Measurements from ENCODE around the gene FAM193A.
A peak's percentile ranks its signal among the peaks of the same experiment; 100 is the strongest.

The FAM193A gene

DNA sequence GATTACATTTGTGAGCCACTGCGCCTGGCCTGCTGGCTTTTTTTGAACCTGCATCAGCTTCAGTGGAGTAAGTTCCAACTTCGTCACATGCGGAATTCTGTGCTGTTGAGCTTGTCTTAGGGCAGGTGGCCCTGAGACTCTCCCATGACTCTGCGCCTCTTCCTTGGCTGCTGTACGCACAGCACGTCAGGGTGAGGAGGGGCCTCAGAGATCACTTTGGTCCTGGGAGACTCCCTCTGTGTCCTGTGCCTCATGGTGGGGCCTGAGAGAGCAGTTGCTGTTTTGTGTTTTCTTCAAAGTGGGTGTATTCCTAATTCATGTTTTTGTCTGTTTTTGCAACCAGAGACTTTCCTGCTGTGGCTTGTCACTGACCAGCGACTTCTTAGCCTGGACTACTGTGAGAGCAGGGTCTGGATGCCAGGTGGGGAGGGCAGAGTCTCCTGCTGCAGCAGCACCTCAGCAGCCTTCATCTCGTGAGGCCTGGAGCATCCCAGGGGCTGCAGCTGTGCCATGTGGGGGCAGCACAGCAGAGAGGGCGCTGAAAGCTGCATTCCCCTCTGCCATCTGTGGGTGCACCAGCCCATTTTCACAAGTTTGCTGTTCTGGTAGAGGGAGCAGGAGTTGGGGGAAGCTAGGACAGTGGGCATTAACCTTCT lies 111.8 kb downstream of the FAM193A start:
- H4K5ac ChIP-seq (ENCODE audit: low read length), result no peak overlapping the region
- H3K23ac ChIP-seq (ENCODE audit: low read length), result no peak overlapping the region
- H3K4me1 ChIP-seq (ENCODE audit: control insufficient read depth, low read depth, low read length), result no peaks in the 10 kb centered on the region
- H3K56ac ChIP-seq (ENCODE audit: low read length), result no peak overlapping the region
- no peaks in the 10 kb centered on the region for H3K27me3 ChIP-seq (ENCODE audit: insufficient read depth, low read length, poor library complexity)
- DNase-seq, result no peak
- H3K79me2 ChIP-seq (ENCODE audit: control insufficient read depth, insufficient read depth, low read length), result no peaks in the 10 kb centered on the region
- no peak overlapping the region for H2BK5ac ChIP-seq (ENCODE audit: low read length)
- H3K9ac ChIP-seq (ENCODE audit: low read length), result no peak overlapping the region
- no peak overlapping the region for H3K18ac ChIP-seq (ENCODE audit: low read length)
- H2BK120ac ChIP-seq (ENCODE audit: low read depth, low read length), result no peak overlapping the region
- no peak overlapping the region for H3K4me2 ChIP-seq (ENCODE audit: low read length)
- no peak overlapping the region for H3K27ac ChIP-seq (ENCODE audit: low read depth, low read length)
- no peak overlapping the region for H2AK5ac ChIP-seq (ENCODE audit: low read length)
- H3K79me1 ChIP-seq (ENCODE audit: low read length), result peaks cover 4% of the 10 kb centered on the region
- peaks cover 23% of the 10 kb centered on the region for H3K36me3 ChIP-seq (ENCODE audit: control insufficient read depth, insufficient read depth, low read length)
- no peak overlapping the region for H3K4me3 ChIP-seq (ENCODE audit: low read length)
- no peak overlapping the region for H3K4ac ChIP-seq (ENCODE audit: low read depth, low read length)
- no peak overlapping the region for H4K8ac ChIP-seq (ENCODE audit: low read depth, low read length)
- no peak overlapping the region for H2BK15ac ChIP-seq (replicated peaks; ENCODE audit: low read depth)
- WGBS (ENCODE audit: extremely low coverage, insufficient coverage, low lambda C conversion rate), result no CpG with 5 or more reads among the region's 9 CpGs

DNA sequence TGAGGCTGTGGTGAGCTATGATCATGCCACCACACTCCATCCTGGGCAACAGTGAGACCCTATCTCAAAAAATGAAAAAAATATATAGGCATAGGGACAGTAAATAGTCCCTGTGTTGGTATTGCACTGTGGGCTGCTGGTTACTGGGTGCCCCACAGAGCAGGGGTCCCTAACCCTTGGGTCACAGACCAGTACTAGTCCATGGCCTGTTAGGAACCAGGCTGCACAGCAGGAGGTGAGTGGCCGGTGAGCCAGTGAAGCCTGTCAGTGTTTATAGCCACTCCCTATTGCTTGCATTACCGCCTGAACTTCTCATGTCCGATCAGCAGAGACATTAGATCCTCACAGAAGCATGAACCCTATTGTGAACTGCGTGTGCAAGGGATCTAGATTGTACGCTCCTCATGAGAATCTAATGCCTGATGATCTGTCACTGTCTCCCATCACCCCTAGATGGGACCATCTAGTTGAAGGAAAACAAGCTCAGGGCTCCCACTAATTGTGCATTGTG lies 113.2 kb downstream of the FAM193A start:
- H3K4me3 ChIP-seq (ENCODE audit: low read length), result no peak overlapping the region

DNA sequence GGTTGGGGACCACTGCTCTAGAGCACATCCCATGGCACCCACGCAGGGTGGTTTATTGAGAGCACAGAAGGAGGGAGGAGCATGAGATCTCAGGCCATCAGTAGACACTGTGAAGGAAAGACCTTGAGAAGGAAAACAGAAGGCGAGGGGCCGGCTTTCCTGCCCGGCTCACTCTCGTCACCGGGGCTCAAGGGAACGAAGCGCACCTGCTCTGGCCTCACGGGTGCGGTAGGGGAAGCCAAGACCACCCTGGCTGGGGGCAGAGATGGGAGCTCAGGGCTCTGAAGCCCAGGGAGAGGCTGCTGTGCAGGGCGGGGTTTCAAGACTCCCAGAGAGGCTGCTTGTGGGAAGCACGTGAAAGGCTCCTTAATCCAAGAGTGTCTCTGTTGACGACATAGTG lies 113.8 kb downstream of the FAM193A start:
- no peak for DNase-seq
- H3K27ac ChIP-seq (ENCODE audit: low read depth, low read length), result no peak overlapping the region
- H4K5ac ChIP-seq (ENCODE audit: low read length), result no peak overlapping the region
- no peaks in the 10 kb centered on the region for H3K79me2 ChIP-seq (ENCODE audit: control insufficient read depth, insufficient read depth, low read length)
- H3K27me3 ChIP-seq (ENCODE audit: insufficient read depth, low read length, poor library complexity), result no peaks in the 10 kb centered on the region
- H3K23ac ChIP-seq (ENCODE audit: low read length), result no peak overlapping the region
- H2BK120ac ChIP-seq (ENCODE audit: low read depth, low read length), result no peak overlapping the region
- H2AK5ac ChIP-seq (ENCODE audit: low read length), result no peak overlapping the region
- peaks cover 4% of the 10 kb centered on the region for H3K79me1 ChIP-seq (ENCODE audit: low read length)
- WGBS (ENCODE audit: extremely low coverage, insufficient coverage, low lambda C conversion rate), result no CpG with 5 or more reads among the region's 13 CpGs
- peaks cover 21% of the 10 kb centered on the region for H3K36me3 ChIP-seq (ENCODE audit: control insufficient read depth, insufficient read depth, low read length)
- no peak overlapping the region for H4K8ac ChIP-seq (ENCODE audit: low read depth, low read length)
- no peak overlapping the region for H3K4ac ChIP-seq (ENCODE audit: low read depth, low read length)
- no peak overlapping the region for H3K18ac ChIP-seq (ENCODE audit: low read length)
- no peaks in the 10 kb centered on the region for H3K4me1 ChIP-seq (ENCODE audit: control insufficient read depth, low read depth, low read length)
- H3K9ac ChIP-seq (ENCODE audit: low read length), result no peak overlapping the region
- H3K4me2 ChIP-seq (ENCODE audit: low read length), result no peak overlapping the region
- H2BK5ac ChIP-seq (ENCODE audit: low read length), result no peak overlapping the region
- H3K56ac ChIP-seq (ENCODE audit: low read length), result no peak overlapping the region
- H3K4me3 ChIP-seq (ENCODE audit: low read length), result no peak overlapping the region
- no peak overlapping the region for H2BK15ac ChIP-seq (replicated peaks; ENCODE audit: low read depth)

More for the DNA sequence above, 113.2 kb downstream of the FAM193A start:
- Histone ChIP-seq H3K4me2 (ENCODE audit: low read length) (no peak overlapping the region), H3K79me2 (ENCODE audit: control insufficient read depth, insufficient read depth, low read length) (no peaks in the 10 kb centered on the region), H3K23ac (ENCODE audit: low read length) (no peak overlapping the region), H3K9ac (ENCODE audit: low read length) (no peak overlapping the region), H2BK5ac (ENCODE audit: low read length) (no peak overlapping the region), H3K36me3 (ENCODE audit: control insufficient read depth, insufficient read depth, low read length) (peaks cover 21% of the 10 kb centered on the region), H3K79me1 (ENCODE audit: low read length) (peaks cover 4% of the 10 kb centered on the region), H2AK5ac (ENCODE audit: low read length) (no peak overlapping the region), H2BK15ac (replicated peaks; ENCODE audit: low read depth) (no peak overlapping the region), H4K8ac (ENCODE audit: low read depth, low read length) (no peak overlapping the region), H3K27me3 (ENCODE audit: insufficient read depth, low read length, poor library complexity) (no peaks in the 10 kb centered on the region), H3K27ac (ENCODE audit: low read depth, low read length) (no peak overlapping the region), H3K18ac (ENCODE audit: low read length) (no peak overlapping the region), H3K4me1 (ENCODE audit: control insufficient read depth, low read depth, low read length) (no peaks in the 10 kb centered on the region), H3K4ac (ENCODE audit: low read depth, low read length) (no peak overlapping the region), H4K5ac (ENCODE audit: low read length) (no peak overlapping the region), H3K56ac (ENCODE audit: low read length) (no peak overlapping the region), H2BK120ac (ENCODE audit: low read depth, low read length) (no peak overlapping the region)
- WGBS (ENCODE audit: extremely low coverage, insufficient coverage, low lambda C conversion rate), result no CpG with 5 or more reads among the region's 5 CpGs
- DNase-seq, result no peak

DNA sequence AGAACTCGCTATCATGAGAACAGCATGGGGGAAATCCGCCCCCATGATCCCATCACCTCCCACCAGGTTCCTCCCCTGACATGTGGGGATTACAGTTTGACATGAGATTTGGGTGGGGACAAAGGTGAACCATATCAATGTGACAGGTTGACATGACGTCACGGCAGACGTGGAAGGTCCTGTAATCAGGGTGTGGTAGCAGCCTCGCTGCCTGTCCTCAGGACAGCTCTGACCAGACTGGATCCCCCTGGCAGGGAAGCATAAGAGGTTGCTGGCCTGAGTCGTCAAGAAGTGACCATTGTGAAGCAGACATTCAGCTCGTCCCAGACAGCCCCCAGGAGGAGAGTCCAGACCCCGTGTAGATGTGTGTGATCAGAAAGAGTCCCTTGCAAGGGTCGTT lies 115.1 kb downstream of the FAM193A start:
- H3K9ac ChIP-seq (ENCODE audit: low read length), result no peak overlapping the region
- no peaks in the 10 kb centered on the region for H3K4me1 ChIP-seq (ENCODE audit: control insufficient read depth, low read depth, low read length)
- peaks cover 18% of the 10 kb centered on the region for H3K36me3 ChIP-seq (ENCODE audit: control insufficient read depth, insufficient read depth, low read length)
- H3K4me2 ChIP-seq (ENCODE audit: low read length), result no peak overlapping the region
- H3K27ac ChIP-seq (ENCODE audit: low read depth, low read length), result no peak overlapping the region
- H2AK5ac ChIP-seq (ENCODE audit: low read length), result no peak overlapping the region
- H3K18ac ChIP-seq (ENCODE audit: low read length), result no peak overlapping the region
- no peak overlapping the region for H2BK15ac ChIP-seq (replicated peaks; ENCODE audit: low read depth)
- no peak overlapping the region for H2BK5ac ChIP-seq (ENCODE audit: low read length)
- peaks cover 4% of the 10 kb centered on the region for H3K79me1 ChIP-seq (ENCODE audit: low read length)
- H4K5ac ChIP-seq (ENCODE audit: low read length), result no peak overlapping the region
- peak; percentile 13 for DNase-seq
- no peaks in the 10 kb centered on the region for H3K79me2 ChIP-seq (ENCODE audit: control insufficient read depth, insufficient read depth, low read length)
- H3K4ac ChIP-seq (ENCODE audit: low read depth, low read length), result no peak overlapping the region
- H4K8ac ChIP-seq (ENCODE audit: low read depth, low read length), result no peak overlapping the region
- H3K27me3 ChIP-seq (ENCODE audit: insufficient read depth, low read length, poor library complexity), result no peaks in the 10 kb centered on the region
- no peak overlapping the region for H3K56ac ChIP-seq (ENCODE audit: low read length)
- H3K23ac ChIP-seq (ENCODE audit: low read length), result no peak overlapping the region
- H2BK120ac ChIP-seq (ENCODE audit: low read depth, low read length), result no peak overlapping the region
- no CpG with 5 or more reads among the region's 10 CpGs for WGBS (ENCODE audit: extremely low coverage, insufficient coverage, low lambda C conversion rate)
- H3K4me3 ChIP-seq (ENCODE audit: low read length), result no peak overlapping the region

DNA sequence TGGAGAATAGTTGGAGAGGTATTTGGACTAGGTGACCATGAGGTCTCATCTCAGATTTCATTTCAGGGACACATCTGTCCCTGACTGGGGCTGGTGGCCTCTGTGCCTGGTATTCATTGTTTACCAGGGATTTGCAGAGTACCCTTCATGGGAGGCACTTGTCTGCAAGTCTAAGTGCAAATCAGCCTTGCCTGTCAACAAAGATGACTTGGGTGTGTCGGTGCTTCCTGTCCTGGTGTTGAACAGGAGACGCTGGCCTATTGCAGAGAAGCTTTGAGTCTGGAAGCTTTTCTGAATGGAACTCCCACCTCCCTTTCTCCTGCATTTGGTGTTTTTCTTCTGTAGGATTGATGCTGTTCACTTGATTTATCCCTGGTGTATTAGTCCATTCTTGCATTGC lies 115.6 kb downstream of the FAM193A start:
- no CpG with 5 or more reads among the region's 2 CpGs for WGBS (ENCODE audit: extremely low coverage, insufficient coverage, low lambda C conversion rate)
- Histone ChIP-seq H3K4me3 (ENCODE audit: low read length) (no peak overlapping the region), H3K4me1 (ENCODE audit: control insufficient read depth, low read depth, low read length) (no peaks in the 10 kb centered on the region), H3K36me3 (ENCODE audit: control insufficient read depth, insufficient read depth, low read length) (peaks cover 17% of the 10 kb centered on the region), H3K4ac (ENCODE audit: low read depth, low read length) (no peak overlapping the region), H4K8ac (ENCODE audit: low read depth, low read length) (no peak overlapping the region), H3K79me2 (ENCODE audit: control insufficient read depth, insufficient read depth, low read length) (no peaks in the 10 kb centered on the region), H2AK5ac (ENCODE audit: low read length) (no peak overlapping the region), H3K27ac (ENCODE audit: low read depth, low read length) (no peak overlapping the region), H2BK15ac (replicated peaks; ENCODE audit: low read depth) (no peak overlapping the region), H2BK5ac (ENCODE audit: low read length) (no peak overlapping the region), H3K4me2 (ENCODE audit: low read length) (no peak overlapping the region), H2BK120ac (ENCODE audit: low read depth, low read length) (no peak overlapping the region), H3K18ac (ENCODE audit: low read length) (no peak overlapping the region), H3K9ac (ENCODE audit: low read length) (no peak overlapping the region), H3K56ac (ENCODE audit: low read length) (no peak overlapping the region), H4K5ac (ENCODE audit: low read length) (no peak overlapping the region), H3K27me3 (ENCODE audit: insufficient read depth, low read length, poor library complexity) (no peaks in the 10 kb centered on the region), H3K79me1 (ENCODE audit: low read length) (peaks cover 4% of the 10 kb centered on the region), H3K23ac (ENCODE audit: low read length) (no peak overlapping the region)
- no peak for DNase-seq

All from mesendoderm (in vitro differentiated cells).